K562 (cell line): ENCODE measurements around the gene RGMA. TPM values are rescaled to one million over a fixed set of nuclear protein-coding genes. Genes with fewer than 3 reads are reported as not detected.

Experiments
- BRD4 ChIP-seq: fragments of 200-600 bp; sonication (generic); IDR thresholded peaks from 2 replicates; pipeline ENCODE4 v1.6.1; 2017; ENCODE audit warnings: inconsistent platforms
- C11orf30 ChIP-seq: fragments of 450-650 bp; IDR thresholded peaks from 2 replicates; pipeline ENCODE4 v1.6.1; 2016; ENCODE audit warnings: low read depth, mild to moderate bottlenecking
- CBX1 ChIP-seq: sonication (generic); IDR thresholded peaks from 2 replicates; pipeline ENCODE4 v1.6.1; 2016; ENCODE audit warnings: antibody characterized with exemption, low read depth, mild to moderate bottlenecking
- CXXC5 ChIP-seq: fragments of 250-450 bp; sonication (Bioruptor Pico); IDR thresholded peaks from 2 replicates; pipeline ENCODE4 v1.8.0; 2022; ENCODE audit warnings: inconsistent platforms, mild to moderate bottlenecking, moderate library complexity
- PRPF4 ChIP-seq: fragments of 200-400 bp; formaldehyde crosslinking; IDR thresholded peaks from one replicate; pipeline ENCODE4 v1.6.1; 2017; ENCODE audit warnings: low read length, low read depth, mild to moderate bottlenecking; ENCODE audit not compliant: insufficient read depth, poor library complexity, severe bottlenecking
- USF1 ChIP-seq: sonication (generic); formaldehyde crosslinking; IDR thresholded peaks from 2 replicates; pipeline ENCODE4 v1.9.0; 2022; ENCODE audit warnings: mild to moderate bottlenecking, missing genetic modification reagents
- polyA plus RNA-seq, 8 experiments: library from polyadenylated mRNA; depleted of rRNA in 4 of 8; stranded (reverse) in 5 of 8; unstranded in 3 of 8; fragments of >200 nt; fragmentation: Nextera tagmentation in 2 of 8; fragmentation: Illumina TruSeq in 1 of 8; extraction: Ambion mirVana in 2 of 8; extraction: Trizol in 1 of 8; gene quantifications; 2 replicates each; pipeline versions ENCODE4 v1.2.1 to v1.2.3, GENCODE V29; 2011 to 2014; ENCODE audit warnings: inconsistent platforms in 1 of 8, missing spikeins in 1 of 8
- total RNA-seq, 7 experiments: library from RNA; depleted of rRNA in 6 of 7; stranded (reverse); fragments of >200 nt in 6 of 7; fragmentation: Illumina TruSeq in 2 of 7; extraction: Trizol in 2 of 7; gene quantifications; 2 replicates each; pipeline versions ENCODE4 v1.2.1 to v1.2.3, GENCODE V29; 2011 to 2021; ENCODE audit warnings: low replicate concordance in 1 of 7
- TF ChIP-seq, protein P1 (sequence below), 2 experiments: fragments of 450-650 bp in 1 of 2; sonication (generic) in 1 of 2; formaldehyde crosslinking in 1 of 2; IDR thresholded peaks; 2 replicates each; pipeline versions ENCODE4 v1.7.1 to v1.9.0; 2016 to 2022; ENCODE audit warnings: inconsistent platforms in 1 of 2, mild to moderate bottlenecking in 1 of 2, missing genetic modification reagents in 1 of 2
- TF ChIP-seq, protein P2 (sequence below): fragments of 450-650 bp; IDR thresholded peaks from 2 replicates; pipeline ENCODE4 v1.6.1; 2017; ENCODE audit warnings: mild to moderate bottlenecking, moderate library complexity
- TF ChIP-seq, protein P3 (sequence below): IDR thresholded peaks from 2 replicates; pipeline ENCODE4 v1.6.1; 2011; ENCODE audit warnings: borderline replicate concordance, low read depth, mild to moderate bottlenecking, moderate library complexity, low read length; ENCODE audit not compliant: insufficient read depth, poor library complexity, severe bottlenecking
- TF ChIP-seq, protein P4 (sequence below): fragments of 250-450 bp; sonication (Bioruptor Pico); IDR thresholded peaks from 2 replicates; pipeline ENCODE4 v1.8.0; 2022; ENCODE audit warnings: moderate library complexity, mild to moderate bottlenecking, inconsistent platforms

Gene RGMA
- total and polyA plus RNA-seq, 9 of the 15 experiments (the other 6 are each of a cell fraction or from before 2014, with no cell fraction given), result 0.03 to 0.05 (median 0.03) TPM; not detected in 6

- TF ChIP-seq, protein P1, sequence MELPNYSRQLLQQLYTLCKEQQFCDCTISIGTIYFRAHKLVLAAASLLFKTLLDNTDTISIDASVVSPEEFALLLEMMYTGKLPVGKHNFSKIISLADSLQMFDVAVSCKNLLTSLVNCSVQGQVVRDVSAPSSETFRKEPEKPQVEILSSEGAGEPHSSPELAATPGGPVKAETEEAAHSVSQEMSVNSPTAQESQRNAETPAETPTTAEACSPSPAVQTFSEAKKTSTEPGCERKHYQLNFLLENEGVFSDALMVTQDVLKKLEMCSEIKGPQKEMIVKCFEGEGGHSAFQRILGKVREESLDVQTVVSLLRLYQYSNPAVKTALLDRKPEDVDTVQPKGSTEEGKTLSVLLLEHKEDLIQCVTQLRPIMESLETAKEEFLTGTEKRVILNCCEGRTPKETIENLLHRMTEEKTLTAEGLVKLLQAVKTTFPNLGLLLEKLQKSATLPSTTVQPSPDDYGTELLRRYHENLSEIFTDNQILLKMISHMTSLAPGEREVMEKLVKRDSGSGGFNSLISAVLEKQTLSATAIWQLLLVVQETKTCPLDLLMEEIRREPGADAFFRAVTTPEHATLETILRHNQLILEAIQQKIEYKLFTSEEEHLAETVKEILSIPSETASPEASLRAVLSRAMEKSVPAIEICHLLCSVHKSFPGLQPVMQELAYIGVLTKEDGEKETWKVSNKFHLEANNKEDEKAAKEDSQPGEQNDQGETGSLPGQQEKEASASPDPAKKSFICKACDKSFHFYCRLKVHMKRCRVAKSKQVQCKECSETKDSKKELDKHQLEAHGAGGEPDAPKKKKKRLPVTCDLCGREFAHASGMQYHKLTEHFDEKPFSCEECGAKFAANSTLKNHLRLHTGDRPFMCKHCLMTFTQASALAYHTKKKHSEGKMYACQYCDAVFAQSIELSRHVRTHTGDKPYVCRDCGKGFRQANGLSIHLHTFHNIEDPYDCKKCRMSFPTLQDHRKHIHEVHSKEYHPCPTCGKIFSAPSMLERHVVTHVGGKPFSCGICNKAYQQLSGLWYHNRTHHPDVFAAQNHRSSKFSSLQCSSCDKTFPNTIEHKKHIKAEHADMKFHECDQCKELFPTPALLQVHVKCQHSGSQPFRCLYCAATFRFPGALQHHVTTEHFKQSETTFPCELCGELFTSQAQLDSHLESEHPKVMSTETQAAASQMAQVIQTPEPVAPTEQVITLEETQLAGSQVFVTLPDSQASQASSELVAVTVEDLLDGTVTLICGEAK (IDR thresholded peaks at IDR 0.05), result no peak
- TF ChIP-seq, protein P1 (CRISPR knock-in tag; IDR thresholded peaks at IDR 0.05), result no peak
- TF ChIP-seq C11orf30, result 0 out of 2 replicates have a peak, but pooled peaks have one; percentile 3
- TF ChIP-seq BRD4, result no peak
- TF ChIP-seq, protein P2, sequence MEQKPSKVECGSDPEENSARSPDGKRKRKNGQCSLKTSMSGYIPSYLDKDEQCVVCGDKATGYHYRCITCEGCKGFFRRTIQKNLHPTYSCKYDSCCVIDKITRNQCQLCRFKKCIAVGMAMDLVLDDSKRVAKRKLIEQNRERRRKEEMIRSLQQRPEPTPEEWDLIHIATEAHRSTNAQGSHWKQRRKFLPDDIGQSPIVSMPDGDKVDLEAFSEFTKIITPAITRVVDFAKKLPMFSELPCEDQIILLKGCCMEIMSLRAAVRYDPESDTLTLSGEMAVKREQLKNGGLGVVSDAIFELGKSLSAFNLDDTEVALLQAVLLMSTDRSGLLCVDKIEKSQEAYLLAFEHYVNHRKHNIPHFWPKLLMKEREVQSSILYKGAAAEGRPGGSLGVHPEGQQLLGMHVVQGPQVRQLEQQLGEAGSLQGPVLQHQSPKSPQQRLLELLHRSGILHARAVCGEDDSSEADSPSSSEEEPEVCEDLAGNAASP, result no peak
- TF ChIP-seq, protein P3, sequence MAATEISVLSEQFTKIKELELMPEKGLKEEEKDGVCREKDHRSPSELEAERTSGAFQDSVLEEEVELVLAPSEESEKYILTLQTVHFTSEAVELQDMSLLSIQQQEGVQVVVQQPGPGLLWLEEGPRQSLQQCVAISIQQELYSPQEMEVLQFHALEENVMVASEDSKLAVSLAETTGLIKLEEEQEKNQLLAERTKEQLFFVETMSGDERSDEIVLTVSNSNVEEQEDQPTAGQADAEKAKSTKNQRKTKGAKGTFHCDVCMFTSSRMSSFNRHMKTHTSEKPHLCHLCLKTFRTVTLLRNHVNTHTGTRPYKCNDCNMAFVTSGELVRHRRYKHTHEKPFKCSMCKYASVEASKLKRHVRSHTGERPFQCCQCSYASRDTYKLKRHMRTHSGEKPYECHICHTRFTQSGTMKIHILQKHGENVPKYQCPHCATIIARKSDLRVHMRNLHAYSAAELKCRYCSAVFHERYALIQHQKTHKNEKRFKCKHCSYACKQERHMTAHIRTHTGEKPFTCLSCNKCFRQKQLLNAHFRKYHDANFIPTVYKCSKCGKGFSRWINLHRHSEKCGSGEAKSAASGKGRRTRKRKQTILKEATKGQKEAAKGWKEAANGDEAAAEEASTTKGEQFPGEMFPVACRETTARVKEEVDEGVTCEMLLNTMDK, result no peak
- TF ChIP-seq CXXC5 (CRISPR knock-in tag), result peak; percentile 51
- TF ChIP-seq CBX1, result no peak
- no peak for TF ChIP-seq USF1 (CRISPR knock-in tag)
- no peak for TF ChIP-seq PRPF4
- TF ChIP-seq, protein P4, sequence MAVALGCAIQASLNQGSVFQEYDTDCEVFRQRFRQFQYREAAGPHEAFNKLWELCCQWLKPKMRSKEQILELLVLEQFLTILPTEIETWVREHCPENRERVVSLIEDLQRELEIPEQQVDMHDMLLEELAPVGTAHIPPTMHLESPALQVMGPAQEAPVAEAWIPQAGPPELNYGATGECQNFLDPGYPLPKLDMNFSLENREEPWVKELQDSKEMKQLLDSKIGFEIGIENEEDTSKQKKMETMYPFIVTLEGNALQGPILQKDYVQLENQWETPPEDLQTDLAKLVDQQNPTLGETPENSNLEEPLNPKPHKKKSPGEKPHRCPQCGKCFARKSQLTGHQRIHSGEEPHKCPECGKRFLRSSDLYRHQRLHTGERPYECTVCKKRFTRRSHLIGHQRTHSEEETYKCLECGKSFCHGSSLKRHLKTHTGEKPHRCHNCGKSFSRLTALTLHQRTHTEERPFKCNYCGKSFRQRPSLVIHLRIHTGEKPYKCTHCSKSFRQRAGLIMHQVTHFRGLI (CRISPR knock-in tag), result no peak
These were observed 61.6 kb downstream of the RGMA start (continued) for GRCh38 chr15:93027413-93027812.
